Coronary artery (tissue), 2 donors: ENCODE measurements around the gene TSPAN9.

ENCODE experiments used
- DNase-seq: peaks from one replicate; pipeline ENCODE4 v3.0.0-alpha.2; 2017; ENCODE audit warnings: low spot score
- H3K27ac ChIP-seq, 2 donors: fragments of 200-600 bp; sonication (generic); one replicate each; pipeline ENCODE4 v1.5.1; 2016 to 2019
- H3K4me3 ChIP-seq: fragments of 200-600 bp; sonication (generic); 2 replicates; pipeline ENCODE4 v1.5.1; 2016; ENCODE audit warnings: mild to moderate bottlenecking, moderate library complexity
- CTCF ChIP-seq: fragments of 200-600 bp; sonication (generic); IDR thresholded peaks from one replicate; pipeline ENCODE4 v1.5.1; 2019; ENCODE audit warnings: antibody characterized with exemption

TSPAN9 gene

GRCh38 chr12:3170423-3171194 lies 93.4 kb downstream of the TSPAN9 start:
- Histone ChIP-seq H3K4me3 (no peak overlapping the region), H3K27ac (no peak overlapping the region)
- no peak for TF ChIP-seq CTCF
- DNase-seq = no peak

- DNase-seq = no peak
These were observed 94.0 kb downstream of the TSPAN9 start for GRCh38 chr12:3171195-3171591.

DNA sequence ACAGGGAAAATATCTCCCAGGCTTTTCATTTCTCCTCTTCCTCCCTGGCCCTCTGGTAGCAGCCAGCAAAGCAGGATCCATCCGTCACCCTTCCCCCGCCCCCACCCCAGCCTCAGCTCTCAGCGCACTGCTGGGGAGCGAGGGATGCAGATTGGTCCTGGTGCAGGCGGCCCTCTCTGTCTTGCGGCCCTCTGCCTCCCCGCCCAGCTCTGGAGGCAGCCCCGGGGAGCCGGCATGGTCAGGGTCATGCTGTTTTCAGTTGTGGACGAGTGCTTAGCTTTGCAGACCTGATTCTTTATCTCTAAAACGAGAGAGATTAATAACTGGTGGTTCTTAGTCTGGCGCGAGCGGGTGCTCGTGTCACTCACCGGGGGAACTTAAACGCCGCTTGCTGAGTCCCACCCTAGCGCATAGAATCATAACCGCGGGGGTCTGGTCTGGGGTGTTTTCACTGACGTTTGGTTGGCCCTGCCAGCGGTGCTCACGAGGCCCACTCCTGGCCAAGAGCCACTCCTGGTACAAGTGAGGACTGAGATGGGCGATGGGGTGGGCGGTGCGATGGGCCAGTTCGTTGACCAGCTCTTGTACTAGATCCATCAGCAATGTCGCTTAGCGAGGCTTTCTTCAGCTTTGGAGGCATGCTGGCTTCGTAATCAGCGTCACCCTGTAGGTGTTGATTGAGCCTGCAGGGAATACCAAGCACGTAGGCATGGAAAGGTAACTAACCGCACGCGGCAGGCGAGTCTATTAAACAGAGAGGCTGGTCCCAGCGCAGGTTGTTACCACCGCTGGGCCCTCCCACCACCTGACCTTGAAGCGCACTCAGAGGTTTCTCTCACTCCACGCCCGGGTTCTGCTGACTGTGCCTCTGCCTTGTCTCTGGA lies 95.2 kb downstream of the TSPAN9 start:
- no peak for TF ChIP-seq CTCF
- no peak overlapping the region for H3K27ac ChIP-seq
- H3K4me3 ChIP-seq = no peak overlapping the region
- no peak for DNase-seq

More at GRCh38 chr12:3171195-3171591, 94.0 kb downstream of the TSPAN9 start:
- H3K4me3 ChIP-seq = no peak overlapping the region
- no peak overlapping the region for H3K27ac ChIP-seq
- TF ChIP-seq CTCF = no peak

DNA sequence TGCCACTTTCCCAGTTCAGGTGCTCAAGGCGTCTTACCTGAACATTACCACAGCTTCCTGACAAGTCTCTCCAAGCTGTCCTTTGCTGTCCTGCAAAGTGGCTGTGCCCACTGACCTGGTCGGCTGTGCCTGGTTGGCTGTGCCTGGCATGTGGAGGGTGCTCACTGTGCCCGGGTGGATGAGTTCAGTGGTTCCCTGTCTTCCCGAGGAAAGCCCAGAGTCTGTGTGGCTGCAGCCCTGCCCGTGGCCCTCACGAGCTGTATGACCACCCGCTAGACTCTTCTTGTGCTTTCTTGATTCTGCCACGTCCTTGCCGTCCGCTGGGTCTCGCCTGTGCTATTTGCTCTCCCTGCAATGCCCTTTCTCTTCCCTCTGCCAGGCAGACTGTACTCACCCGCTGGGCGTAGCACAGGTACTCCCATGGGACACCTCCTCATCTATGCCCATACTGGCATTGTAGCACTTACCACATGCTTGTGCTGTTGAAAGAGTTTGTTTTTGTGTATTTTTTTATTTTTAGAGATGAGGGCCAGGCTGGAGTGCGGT lies 95.9 kb downstream of the TSPAN9 start:
- Histone ChIP-seq H3K4me3 (no peak overlapping the region), H3K27ac (no peak overlapping the region)
- no peak for TF ChIP-seq CTCF
- no peak for DNase-seq

GRCh38 chr12:3173912-3174311 lies 96.7 kb downstream of the TSPAN9 start:
- Histone ChIP-seq H3K27ac (no peak overlapping the region), H3K4me3 (no peak overlapping the region)
- no peak for DNase-seq
- no peak for TF ChIP-seq CTCF

DNA sequence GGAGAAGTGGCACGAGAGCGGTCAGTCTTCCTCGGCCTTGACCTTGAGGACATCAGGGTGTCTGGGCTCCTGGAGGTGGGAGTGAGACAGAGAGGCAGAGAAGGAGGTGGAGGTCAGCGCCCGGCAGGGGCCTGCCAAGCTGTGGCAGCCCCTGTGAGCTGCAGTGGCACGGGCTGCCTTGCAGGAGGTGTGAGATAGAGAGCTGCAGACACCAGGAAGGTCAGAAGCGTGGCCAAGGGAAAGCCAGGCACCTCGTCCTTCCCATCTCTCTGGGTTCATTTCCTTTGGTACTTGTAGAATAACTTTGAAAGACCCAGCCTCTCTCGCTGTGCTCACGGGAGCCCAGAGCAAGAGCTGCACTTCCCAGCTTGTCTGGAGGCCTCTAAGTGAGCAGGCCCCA lies 98.1 kb downstream of the TSPAN9 start:
- Histone ChIP-seq H3K27ac (no peak overlapping the region), H3K4me3 (no peak overlapping the region)
- TF ChIP-seq CTCF = no peak
- DNase-seq = no peak
